Measurements from ENCODE around the gene BACE1. TPM values are rescaled to one million over a fixed set of nuclear protein-coding genes. Genes with fewer than 3 reads are reported as not detected.

The BACE1 gene
- total and polyA plus RNA-seq, 2 experiments from 2014 or later, result 15.0 to 40.5 TPM

DNA sequence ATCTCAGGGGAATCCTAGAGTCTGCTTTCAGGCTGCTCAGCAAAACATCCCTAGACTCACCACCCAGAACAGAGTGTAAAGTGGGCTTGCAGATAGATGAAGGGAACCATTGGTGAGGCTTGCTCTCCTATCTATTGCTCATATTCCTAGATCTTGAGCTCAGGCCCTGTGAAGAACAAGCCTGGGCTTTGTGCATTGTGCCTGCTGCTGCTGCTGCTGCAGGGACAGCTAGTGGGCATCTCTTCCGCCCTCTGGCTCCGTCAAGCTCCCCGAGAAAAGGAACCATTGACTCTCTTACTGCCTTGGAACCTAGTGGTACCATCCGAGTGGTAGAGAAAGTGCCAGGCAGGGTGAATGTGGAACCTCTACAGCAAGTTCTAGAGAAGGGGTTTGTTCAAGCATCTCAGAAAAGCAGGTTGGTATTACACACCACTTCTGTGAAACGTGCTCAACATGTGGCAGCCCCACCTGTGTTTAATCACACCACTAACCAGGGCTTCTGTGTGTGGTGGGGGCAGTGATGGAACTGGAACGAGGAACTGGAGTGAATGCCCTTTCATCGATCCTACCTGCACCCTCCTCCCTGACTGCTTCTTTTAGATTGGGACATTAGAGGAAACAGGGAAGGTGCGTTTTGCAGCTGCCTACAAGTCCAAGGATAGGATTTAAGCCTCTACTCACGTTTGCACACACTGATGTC, 20.5 kb downstream of the BACE1 start:
- in situ Hi-C loops (cut with MboI), result no loop called here
- Histone ChIP-seq H3K27me3 (replicated peaks; ENCODE audit: insufficient read depth) (no peaks in the 10 kb centered on the region), H3K79me2 (ENCODE audit: insufficient read depth) (no peaks in the 10 kb centered on the region), H3K27ac (no peak overlapping the region), H4K20me1 (ENCODE audit: insufficient read depth) (no peaks in the 10 kb centered on the region), H3K9me3 (ENCODE audit: low read depth) (no peaks in the 10 kb centered on the region), H3K4me1 (ENCODE audit: insufficient read depth) (peaks cover 4% of the 10 kb centered on the region; the same call in 1 of the 2 replicates), H3K4me3 (no peak overlapping the region), H2AFZ (no peak overlapping the region), H3K9me2 (ENCODE audit: insufficient read depth) (no peaks in the 10 kb centered on the region), H3K9ac (no peak overlapping the region), H3K4me2 (ENCODE audit: unreplicated experiment) (no peak overlapping the region), H3K36me3 (ENCODE audit: low read depth) (peaks cover 11% of the 10 kb centered on the region), H3F3A (ENCODE audit: insufficient read depth) (no peaks in the 10 kb centered on the region)
- TF ChIP-seq EZH2 (IDR thresholded peaks at IDR 0.05; ENCODE audit: insufficient read depth, poor library complexity, severe bottlenecking) (no peak), EZH2phosphoT487 (IDR thresholded peaks at IDR 0.05; ENCODE audit: insufficient read depth, low read depth) (no peak)
- DNase-seq, result no peak
- WGBS, 2 experiments (ENCODE audit: low coverage in 1 of 2, low lambda C conversion rate in 2 of 2, missing lambda C conversion rate in 2 of 2), result 74 to 75% methylated on average over 9 of the region's 9 CpGs

DNA sequence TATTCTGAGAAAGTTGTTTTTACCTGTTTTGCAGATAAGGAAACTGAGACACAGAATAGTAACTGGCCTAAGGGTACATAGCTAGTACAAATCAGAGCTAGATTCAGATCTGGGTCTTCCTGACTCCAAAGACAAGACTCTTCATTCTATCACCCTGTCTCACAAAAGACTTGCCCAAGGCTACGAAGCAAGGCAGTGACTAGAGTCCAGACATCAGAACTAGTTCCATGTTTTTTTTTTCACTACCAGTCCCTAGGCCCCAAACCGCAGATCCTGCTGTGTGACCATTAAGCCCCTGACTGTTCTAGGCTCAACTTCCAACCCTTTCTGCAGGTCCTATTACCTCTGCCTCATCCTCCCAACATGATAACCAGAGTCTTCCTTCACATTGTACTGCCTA, 23.4 kb downstream of the BACE1 start:
- Histone ChIP-seq H3K4me2 (ENCODE audit: unreplicated experiment) (no peak overlapping the region), H3F3A (ENCODE audit: insufficient read depth) (no peaks in the 10 kb centered on the region), H3K9me3 (ENCODE audit: low read depth) (no peaks in the 10 kb centered on the region), H4K20me1 (ENCODE audit: insufficient read depth) (no peaks in the 10 kb centered on the region), H3K9ac (no peak overlapping the region), H3K9me2 (ENCODE audit: insufficient read depth) (no peaks in the 10 kb centered on the region), H3K79me2 (ENCODE audit: insufficient read depth) (no peaks in the 10 kb centered on the region), H3K36me3 (ENCODE audit: low read depth) (peaks cover 20% of the 10 kb centered on the region), H3K4me3 (no peak overlapping the region), H2AFZ (no peak overlapping the region), H3K27me3 (replicated peaks; ENCODE audit: insufficient read depth) (no peaks in the 10 kb centered on the region), H3K27ac (no peak overlapping the region), H3K4me1 (ENCODE audit: insufficient read depth) (no peaks in the 10 kb centered on the region)
- 96 to 100% methylated on average over 2 of the region's 2 CpGs for WGBS, 2 experiments (ENCODE audit: low coverage in 1 of 2, low lambda C conversion rate in 2 of 2, missing lambda C conversion rate in 2 of 2)
- DNase-seq, result no peak
- no peak for TF ChIP-seq EZH2 (IDR thresholded peaks at IDR 0.05; ENCODE audit: insufficient read depth, poor library complexity, severe bottlenecking)
- in situ Hi-C loops (cut with MboI), result no loop called here

DNA sequence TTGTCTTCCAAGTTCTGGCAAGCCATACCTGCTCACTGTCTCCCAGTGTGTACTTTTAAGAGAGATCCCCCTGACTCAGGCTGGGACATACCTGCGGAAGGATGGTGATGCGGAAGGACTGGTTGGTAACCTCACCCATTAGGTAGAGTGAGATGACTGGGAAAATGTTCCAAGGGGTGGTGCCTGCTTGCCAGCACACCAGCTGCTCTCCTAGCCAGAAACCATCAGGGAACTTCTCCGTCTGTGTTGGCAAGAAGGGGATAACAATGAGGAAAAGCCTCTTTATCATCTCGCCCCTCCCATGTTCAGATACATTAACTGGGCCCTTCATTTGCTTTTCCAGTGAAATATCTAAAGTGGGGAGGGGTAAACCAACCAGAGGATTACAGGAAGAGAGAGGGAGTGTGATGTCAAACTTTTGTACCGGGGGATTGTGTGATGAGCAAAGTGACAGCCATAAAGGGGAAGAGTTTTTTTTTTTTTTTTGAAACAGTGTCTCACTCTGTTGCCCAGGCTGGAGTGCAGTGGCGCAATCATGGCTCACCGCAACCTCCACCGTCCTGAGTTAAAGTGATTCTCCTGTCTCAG, 25.2 kb downstream of the BACE1 start, which contains the start of gene BACE1-AS:
Gene BACE1-AS, plus strand, starts transcription at position 538 of the 588 bp plus-strand sequence.
- in situ Hi-C loops (cut with MboI), result no loop called here
- DNase-seq, result no peak
- Histone ChIP-seq H4K20me1 (ENCODE audit: insufficient read depth) (no peaks in the 10 kb centered on the region), H3K4me2 (ENCODE audit: unreplicated experiment) (no peak within 1 kb of the TSS), H3K36me3 (ENCODE audit: low read depth) (peaks cover 25% of the 10 kb centered on the region), H3K79me2 (ENCODE audit: insufficient read depth) (no peaks in the 10 kb centered on the region), H3K9me3 (ENCODE audit: low read depth) (no peaks in the 10 kb centered on the region), H3K27ac (no peak within 1 kb of the TSS), H3K9ac (no peak within 1 kb of the TSS), H3K4me3 (no peak within 1 kb of the TSS), H3K27me3 (replicated peaks; ENCODE audit: insufficient read depth) (no peaks in the 10 kb centered on the region), H3F3A (ENCODE audit: insufficient read depth) (no peaks in the 10 kb centered on the region), H2AFZ (no peak within 1 kb of the TSS), H3K9me2 (ENCODE audit: insufficient read depth) (no peaks in the 10 kb centered on the region), H3K4me1 (ENCODE audit: insufficient read depth) (no peaks in the 10 kb centered on the region)
- WGBS, 2 experiments (ENCODE audit: low coverage in 1 of 2, low lambda C conversion rate in 2 of 2, missing lambda C conversion rate in 2 of 2), result 92 to 93% methylated on average over 8 of the region's 8 CpGs
- TF ChIP-seq EZH2 (IDR thresholded peaks at IDR 0.05; ENCODE audit: insufficient read depth, poor library complexity, severe bottlenecking), result no peak
- no peak for TF ChIP-seq EZH2phosphoT487 (IDR thresholded peaks at IDR 0.05; ENCODE audit: insufficient read depth, low read depth)

DNA sequence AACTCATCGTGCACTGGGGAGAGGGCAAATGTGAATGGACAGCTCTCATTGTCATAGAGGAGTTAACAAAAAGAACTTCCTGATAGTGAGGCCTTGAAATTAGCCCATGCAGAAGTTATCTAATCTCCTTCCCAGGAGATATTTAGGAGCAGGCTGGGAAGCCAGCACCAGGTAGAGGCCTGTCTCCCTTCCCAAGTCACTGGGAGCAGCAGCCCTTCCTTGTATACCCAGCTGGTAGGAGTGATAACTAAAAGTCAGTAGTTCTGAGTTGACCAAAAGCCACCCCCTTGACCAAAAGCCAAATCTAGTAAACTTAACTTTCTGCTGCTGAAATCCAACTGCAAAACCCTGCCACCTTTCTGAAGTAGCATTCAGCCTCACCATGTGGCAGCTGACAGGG, 26.3 kb downstream of the BACE1 start:
- Histone ChIP-seq H3K79me2 (ENCODE audit: insufficient read depth) (no peaks in the 10 kb centered on the region), H3K4me1 (ENCODE audit: insufficient read depth) (no peaks in the 10 kb centered on the region), H2AFZ (no peak overlapping the region), H3K9ac (no peak overlapping the region), H3K4me2 (ENCODE audit: unreplicated experiment) (no peak overlapping the region), H3F3A (ENCODE audit: insufficient read depth) (no peaks in the 10 kb centered on the region), H3K9me2 (ENCODE audit: insufficient read depth) (no peaks in the 10 kb centered on the region), H3K36me3 (ENCODE audit: low read depth) (peaks cover 34% of the 10 kb centered on the region), H4K20me1 (ENCODE audit: insufficient read depth) (no peaks in the 10 kb centered on the region), H3K27me3 (replicated peaks; ENCODE audit: insufficient read depth) (no peaks in the 10 kb centered on the region), H3K27ac (no peak overlapping the region), H3K4me3 (no peak overlapping the region), H3K9me3 (ENCODE audit: low read depth) (no peaks in the 10 kb centered on the region)
- no peak for DNase-seq
- 95 to 100% methylated on average over 1 of the region's 1 CpG for WGBS, 2 experiments (ENCODE audit: low coverage in 1 of 2, low lambda C conversion rate in 2 of 2, missing lambda C conversion rate in 2 of 2)
- in situ Hi-C loops (cut with MboI), result no loop called here
- TF ChIP-seq EZH2phosphoT487 (IDR thresholded peaks at IDR 0.05; ENCODE audit: insufficient read depth, low read depth) (no peak), EZH2 (IDR thresholded peaks at IDR 0.05; ENCODE audit: insufficient read depth, poor library complexity, severe bottlenecking) (no peak)
